A549 treated with Mapracorat at 1 μM for 4 hours (cell line): ENCODE measurements around the gene RBAK. TPM values are rescaled to one million over a fixed set of nuclear protein-coding genes. Genes with fewer than 3 reads are reported as not detected.

Experiments
- total RNA-seq: library from RNA; stranded (reverse); fragments of 200-300 nt; extraction: Qiagen RNA extraction; gene quantifications from 5 replicates; pipeline ENCODE4 v1.2.3, GENCODE V29; 2022

Gene RBAK
- 5.4 to 6.5 TPM (median 6.0 TPM) in 5 replicates for total RNA-seq

GRCh38 chr7:5045558-5046396 lies at the start of gene RBAK:
Gene RBAK, plus strand, starts transcription at chr7:5045860. Its CDS starts 2,217 bp downstream, at chr7:5048077.

Other genes starting within 250 kb of the RBAK start
- not detected in 5 replicates for gene PAPOLB, start 183.8 kb upstream of the RBAK start, total RNA-seq
- gene RADIL, start 162.1 kb upstream of the RBAK start, total RNA-seq: 1.6 to 2.8 TPM (median 2.7 TPM) in 5 replicates
- gene MMD2, start 86.7 kb upstream of the RBAK start, total RNA-seq: not detected in 5 replicates
- gene WIPI2, start 144.4 kb downstream of the RBAK start, total RNA-seq: 42.7 to 55.3 TPM (median 52.6 TPM) in 5 replicates
- gene SLC29A4, start 237.1 kb downstream of the RBAK start, total RNA-seq: 10.8 to 16.6 TPM (median 12.6 TPM) in 5 replicates